NCI-H1092 (cell line): Measurements from ENCODE around the gene CLEC19A.
"Not testable (repeated sequence)": the region's sequence is repeated elsewhere in the genome, so short reads cannot be mapped to it uniquely, and the experiment has no call there.

Experiments
- DNase-seq: peaks from one replicate; lab custom pipeline; 2025; lab: John Stamatoyannopoulos, UW

Gene CLEC19A

DNA sequence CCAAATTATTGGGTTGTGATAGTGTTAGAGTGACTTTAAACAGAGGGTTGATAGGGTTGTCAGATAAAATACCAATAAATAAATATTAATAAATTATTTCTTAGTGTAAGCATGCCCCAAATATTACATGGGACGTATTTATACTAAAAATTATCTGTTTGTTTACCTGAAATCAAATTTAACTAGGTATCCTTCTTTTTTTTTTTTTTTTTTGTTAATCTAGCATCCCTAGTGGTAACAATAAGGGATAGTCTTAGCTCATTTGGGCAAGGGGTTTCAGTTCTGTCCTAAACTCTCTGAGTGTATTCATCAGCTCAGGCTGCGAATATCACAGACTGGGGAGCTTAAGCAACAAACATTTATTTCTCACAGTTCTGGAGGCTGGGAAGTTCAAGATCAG is 1.3 kb downstream of the CLEC19A start:
- DNase-seq = no peak

- DNase-seq = no peak
Measured at GRCh38 chr16:19287241-19287640, 1.7 kb downstream of the CLEC19A start.

- no peak for DNase-seq
Measured at GRCh38 chr16:19288872-19289799, 3.6 kb downstream of the CLEC19A start.

GRCh38 chr16:19289811-19290485 is 4.4 kb downstream of the CLEC19A start:
- DNase-seq = no peak

GRCh38 chr16:19290860-19291259 is 5.3 kb downstream of the CLEC19A start:
- no peak for DNase-seq

- no peak for DNase-seq
Measured at GRCh38 chr16:19291475-19291874, 5.9 kb downstream of the CLEC19A start.

DNA sequence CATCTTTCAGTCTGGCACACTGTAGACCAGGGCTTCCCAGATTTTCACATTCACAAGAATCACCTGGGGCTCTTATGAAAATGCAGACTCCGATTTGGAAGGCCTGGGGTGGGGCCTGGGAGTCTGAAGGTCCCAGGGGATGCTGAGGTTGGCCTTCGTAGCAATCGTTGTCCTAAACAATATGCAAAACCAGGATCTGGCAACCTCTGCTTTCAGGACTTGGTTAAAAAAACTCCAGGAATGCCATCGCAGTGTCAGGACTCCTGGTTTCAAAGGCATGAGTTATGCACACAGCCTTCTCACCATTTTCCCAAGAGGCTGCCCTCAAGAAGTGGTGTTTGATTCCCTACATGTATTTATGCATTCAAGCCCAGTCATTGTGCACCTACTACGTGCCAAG is 6.7 kb downstream of the CLEC19A start:
- DNase-seq = no peak

GRCh38 chr16:19294156-19294649 is 8.7 kb downstream of the CLEC19A start:
- no peak for DNase-seq

- DNase-seq = no peak
Measured at GRCh38 chr16:19295393-19295792, 9.9 kb downstream of the CLEC19A start.

GRCh38 chr16:19297454-19297853 is 11.9 kb downstream of the CLEC19A start:
- DNase-seq = no peak

GRCh38 chr16:19299565-19299964 is 14.0 kb downstream of the CLEC19A start:
- DNase-seq = no peak

GRCh38 chr16:19301931-19302330 is 16.4 kb downstream of the CLEC19A start:
- DNase-seq = no peak

GRCh38 chr16:19304750-19305149 is 19.2 kb downstream of the CLEC19A start:
- DNase-seq = no peak

DNA sequence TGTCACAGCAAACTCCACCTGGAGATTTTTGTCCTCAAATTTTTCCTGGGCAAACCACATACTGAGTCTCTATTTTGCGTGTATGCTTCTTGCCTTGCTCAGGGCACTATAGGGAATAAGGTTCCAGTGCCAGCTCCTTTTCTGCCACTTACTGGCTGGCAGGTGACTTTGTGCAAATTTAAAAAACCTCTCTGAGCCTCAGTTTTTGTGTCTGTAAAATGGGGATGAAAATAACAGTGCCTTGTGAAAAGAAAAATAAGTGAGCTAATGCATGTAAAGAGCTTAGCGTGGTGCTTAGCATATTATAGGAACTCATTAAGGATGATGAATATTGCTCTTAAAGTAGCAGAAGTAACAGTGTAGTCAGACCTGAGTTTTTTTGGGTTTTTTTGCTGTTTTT is 19.9 kb downstream of the CLEC19A start:
- no peak for DNase-seq

GRCh38 chr16:19307587-19308241 is 22.2 kb downstream of the CLEC19A start:
- DNase-seq = no peak

- no peak for DNase-seq
Measured at GRCh38 chr16:19308392-19308791, 22.9 kb downstream of the CLEC19A start.

DNA sequence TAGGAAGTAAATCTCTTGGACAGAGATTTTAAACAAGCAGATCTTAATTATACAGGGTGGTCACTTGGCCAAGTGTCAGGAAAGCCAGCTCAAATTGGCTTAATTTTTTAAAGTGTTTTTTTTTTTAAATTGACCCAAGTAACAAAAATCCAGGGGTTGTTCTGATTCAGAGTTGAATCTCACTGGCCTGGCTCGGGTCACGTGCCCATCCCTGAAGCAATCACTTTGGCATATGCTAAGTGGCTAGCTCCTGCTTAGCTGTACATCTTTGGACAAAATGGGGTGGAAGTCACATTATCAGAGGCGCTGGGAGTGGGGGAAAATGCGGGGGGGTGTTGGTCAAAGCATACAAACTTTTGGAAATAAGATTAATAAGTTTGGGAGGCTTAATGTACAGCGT is 23.6 kb downstream of the CLEC19A start:
- DNase-seq = no peak

DNA sequence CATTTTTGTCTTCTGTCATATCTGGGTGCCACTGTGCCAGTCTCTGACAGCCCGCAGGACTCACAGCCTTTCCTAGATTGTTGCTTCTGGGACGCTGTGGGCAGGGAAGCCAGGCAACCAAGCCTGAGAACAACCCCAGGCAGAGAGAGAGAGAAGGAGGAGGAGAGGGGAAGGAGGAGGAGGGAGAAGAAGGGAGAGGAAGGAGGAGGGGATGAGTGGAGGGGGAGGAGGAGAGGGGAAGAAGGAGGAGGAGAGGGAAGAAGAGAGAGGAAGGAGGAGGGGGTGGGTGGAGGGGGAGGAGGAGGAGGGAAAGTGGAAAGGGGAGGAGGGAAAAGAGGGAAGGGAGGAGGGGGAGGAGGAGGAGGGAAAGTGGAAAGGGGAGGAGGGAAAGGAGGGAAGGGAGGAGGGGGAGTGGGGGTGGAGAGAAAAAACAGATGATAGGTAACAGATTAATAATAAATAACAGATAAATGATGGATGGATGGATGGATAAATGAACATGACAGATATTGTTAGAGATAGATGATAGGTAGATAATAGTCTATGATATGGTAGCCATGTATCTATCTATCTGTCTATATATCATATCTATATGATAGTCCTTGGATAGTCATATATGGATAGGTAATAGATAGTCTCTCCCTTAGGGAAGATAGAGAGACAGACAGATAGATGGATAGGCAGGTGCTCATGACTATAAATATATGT is 29.3 kb downstream of the CLEC19A start:
- no peak for DNase-seq

DNA sequence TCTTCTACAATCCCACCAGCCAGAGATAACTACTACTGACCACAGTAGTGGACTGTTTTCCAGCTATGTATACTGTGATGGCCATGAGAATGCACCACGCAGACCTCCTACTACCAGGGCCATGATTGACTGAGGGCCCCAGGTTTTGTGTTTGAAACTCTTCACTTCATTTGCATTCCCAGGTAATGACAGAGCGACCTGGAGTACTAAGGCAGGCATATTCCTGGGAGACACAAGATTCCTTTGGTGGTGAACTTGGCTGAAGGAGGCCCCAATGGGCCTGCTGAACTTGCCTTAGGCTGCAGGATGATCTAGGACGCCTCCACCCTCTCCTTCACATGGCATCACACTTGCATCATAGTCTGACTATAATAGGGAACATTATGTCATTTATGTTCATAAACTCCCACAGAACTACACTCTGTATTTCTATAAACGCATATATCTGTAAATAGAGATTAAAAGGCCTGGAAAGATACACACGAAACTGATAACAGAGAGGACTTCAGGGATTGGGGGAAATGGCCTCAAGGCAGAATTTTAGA is 30.4 kb downstream of the CLEC19A start:
- DNase-seq = no peak

- DNase-seq = no peak
Measured at GRCh38 chr16:19316846-19317245, 31.3 kb downstream of the CLEC19A start.

DNA sequence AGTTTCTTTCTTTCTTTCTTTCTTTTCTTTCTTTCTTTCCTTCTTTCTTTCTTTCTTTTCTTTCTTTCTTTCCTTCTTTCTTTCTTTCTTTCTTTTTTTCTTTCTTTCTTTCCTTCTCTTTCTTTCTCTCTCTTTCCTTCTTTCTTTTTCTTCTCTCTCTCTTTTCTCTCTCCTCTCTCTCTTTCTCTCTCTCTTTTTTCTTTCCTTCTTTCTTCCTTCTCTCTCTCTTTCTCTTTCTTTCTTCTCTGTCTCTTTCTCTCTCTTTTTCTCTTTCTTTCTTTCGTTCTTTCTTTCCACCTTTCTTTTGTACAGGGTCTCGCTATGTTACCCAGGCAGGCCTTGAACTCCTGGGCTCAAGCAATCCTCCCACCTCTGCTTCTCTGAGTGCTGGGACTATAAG is 35.7 kb downstream of the CLEC19A start:
- DNase-seq = not testable (repeated sequence)

DNA sequence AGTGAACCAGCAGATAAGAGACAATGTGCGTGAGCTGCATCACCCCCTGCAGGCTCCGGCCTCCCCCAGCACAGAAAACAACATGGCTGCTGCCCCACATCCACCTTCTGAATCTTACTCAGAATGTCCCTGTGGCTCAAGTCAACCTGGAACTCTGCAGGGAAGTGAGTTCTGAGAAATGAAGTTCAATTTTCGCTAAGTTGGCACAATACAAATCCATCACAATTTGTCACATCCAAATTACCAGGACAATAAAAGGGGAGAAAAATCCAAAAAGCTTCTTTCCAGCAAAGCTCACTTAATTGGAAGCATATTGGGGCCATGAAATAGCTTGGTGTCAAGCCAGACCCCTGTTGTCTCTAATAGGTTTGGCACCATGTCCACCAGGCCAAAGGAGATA is 38.1 kb downstream of the CLEC19A start:
- no peak for DNase-seq
